Neutrophil (primary cell): ENCODE measurements around the gene TRNAU1AP.

Experiments used
- H3K27ac ChIP-seq: fragments of 200-600 bp; sonication (generic); 2 replicates; pipeline ENCODE4 v1.5.1; 2016; ENCODE audit warnings: mild to moderate bottlenecking, moderate library complexity
- H3K27me3 ChIP-seq: fragments of 200-600 bp; sonication (generic); 2 replicates; pipeline ENCODE4 v1.6.0; 2016; ENCODE audit warnings: mild to moderate bottlenecking
- H3K36me3 ChIP-seq: fragments of 200-600 bp; sonication (generic); 2 replicates; pipeline ENCODE4 v1.5.1; 2017
- H3K4me1 ChIP-seq, 2 experiments: fragments of 200-600 bp in 1 of 2; sonication (generic) in 1 of 2; 1 replicate in 1 of 2; 2 replicates in 1 of 2; pipeline versions ENCODE4 v1.5.1 to v1.6.1; 2013 to 2016; ENCODE audit warnings: low read depth in 1 of 2, low read length in 1 of 2, mild to moderate bottlenecking in 1 of 2, moderate library complexity in 1 of 2; ENCODE audit not compliant: control insufficient read depth in 1 of 2, insufficient read depth in 1 of 2
- H3K4me3 ChIP-seq, 2 experiments: fragments of 200-600 bp in 1 of 2; sonication (generic) in 1 of 2; 1 replicate in 1 of 2; 2 replicates in 1 of 2; pipeline ENCODE4 v1.5.1; 2013 to 2016; ENCODE audit warnings: low read depth in 1 of 2, low read length in 1 of 2, mild to moderate bottlenecking in 1 of 2, moderate library complexity in 1 of 2
- H3K9me3 ChIP-seq: fragments of 200-600 bp; sonication (generic); 2 replicates; pipeline ENCODE4 v1.5.1; 2016
- CTCF ChIP-seq: fragments of 200-600 bp; sonication (generic); IDR thresholded peaks from 2 replicates; pipeline ENCODE4 v1.5.1; 2016; ENCODE audit warnings: antibody characterized with exemption

The TRNAU1AP gene

GRCh38 chr1:28552758-28553663, at the start of gene TRNAU1AP:
Gene TRNAU1AP, plus strand, starts transcription at chr1:28553085. Its CDS starts 26 bp downstream, at chr1:28553111.
- H3K27ac ChIP-seq, result peak within 1 kb of the TSS; percentile 77
- peaks cover 13 to 15% of the 10 kb centered on the region in 2 experiments for H3K4me1 ChIP-seq
- H3K36me3 ChIP-seq, result peaks cover 16% of the 10 kb centered on the region
- peak; percentile 19 for TF ChIP-seq CTCF
- no peaks in the 10 kb centered on the region for H3K27me3 ChIP-seq
- no peaks in the 10 kb centered on the region for H3K9me3 ChIP-seq
- H3K4me3 ChIP-seq, result peak within 1 kb of the TSS; percentile 79 to 95

- H3K4me3 ChIP-seq, result no peak overlapping the region
- H3K9me3 ChIP-seq, result no peaks in the 10 kb centered on the region
- peaks cover 2% of the 10 kb centered on the region for H3K36me3 ChIP-seq
- no peak for TF ChIP-seq CTCF
- no peaks in the 10 kb centered on the region for H3K27me3 ChIP-seq
- H3K27ac ChIP-seq, result no peak overlapping the region
- H3K4me1 ChIP-seq, result peaks cover 25 to 30% of the 10 kb centered on the region in 2 experiments
These were observed 49.8 kb upstream of the TRNAU1AP start for GRCh38 chr1:28503117-28503516.

GRCh38 chr1:28505406-28506187, 47.3 kb upstream of the TRNAU1AP start, which contains the start of gene RCC1:
Gene RCC1, plus strand, starts transcription at chr1:28506043. Its CDS starts 23,824 bp downstream, at chr1:28529867.
- H3K27me3 ChIP-seq, result no peaks in the 10 kb centered on the region
- peaks cover 24% of the 10 kb centered on the region for H3K36me3 ChIP-seq
- peak within 1 kb of the TSS; percentile 86 to 97 for H3K4me3 ChIP-seq
- no peaks in the 10 kb centered on the region for H3K9me3 ChIP-seq
- peak; percentile 30 for TF ChIP-seq CTCF
- peak within 1 kb of the TSS; percentile 85 for H3K27ac ChIP-seq
- peaks cover 46 to 53% of the 10 kb centered on the region in 2 experiments for H3K4me1 ChIP-seq

GRCh38 chr1:28506907-28507246, 46.0 kb upstream of the TRNAU1AP start:
- Histone ChIP-seq H3K36me3 (peaks cover 36% of the 10 kb centered on the region), H3K4me1 (peaks cover 50 to 57% of the 10 kb centered on the region in 2 experiments)
- TF ChIP-seq CTCF, result no peak

GRCh38 chr1:28507247-28507645, 45.6 kb upstream of the TRNAU1AP start:
- Histone ChIP-seq H3K27ac (peak overlapping the region; percentile 85), H3K9me3 (no peaks in the 10 kb centered on the region), H3K4me3 (peak overlapping the region; percentile 86 to 97), H3K27me3 (no peaks in the 10 kb centered on the region), H3K36me3 (peaks cover 39% of the 10 kb centered on the region), H3K4me1 (peaks cover 50 to 57% of the 10 kb centered on the region in 2 experiments)
- no peak for TF ChIP-seq CTCF

More at GRCh38 chr1:28506907-28507246, 46.0 kb upstream of the TRNAU1AP start:
- H3K27me3 ChIP-seq, result no peaks in the 10 kb centered on the region
- peak overlapping the region; percentile 85 for H3K27ac ChIP-seq
- no peaks in the 10 kb centered on the region for H3K9me3 ChIP-seq
- H3K4me3 ChIP-seq, result peak overlapping the region; percentile 86 to 97
